Measurements from ENCODE around the gene ISOC1. TPM values are rescaled to one million over a fixed set of nuclear protein-coding genes. Genes with fewer than 3 reads are reported as not detected.

ISOC1 gene
- total RNA-seq, 2 donors from 2014 or later, result 45.9 to 168 TPM

DNA sequence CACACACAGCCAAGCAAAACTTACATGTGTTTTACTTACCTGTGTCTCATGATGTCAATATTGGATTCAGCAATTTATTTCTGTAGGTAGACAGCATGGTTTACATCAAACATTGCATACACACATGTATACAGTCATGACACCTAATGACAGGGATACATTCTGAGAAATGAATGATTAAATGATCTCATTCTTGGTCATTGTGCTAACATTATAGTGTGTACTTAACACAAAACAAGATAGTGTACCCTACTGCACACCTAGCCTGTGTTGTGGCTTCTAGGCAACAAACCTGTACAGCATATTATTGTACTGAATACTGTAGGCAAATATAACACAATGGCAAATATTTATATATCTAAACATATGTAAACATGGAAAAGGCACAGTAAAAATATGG lies 28.0 kb downstream of the ISOC1 start:
- Histone ChIP-seq H3K36me3 (no peaks in the 10 kb centered on the region), H3K27me3 (no peaks in the 10 kb centered on the region), H3K9me3 (no peaks in the 10 kb centered on the region), H3K4me1 (peaks cover 0 to 12% of the 10 kb centered on the region in 2 donors), H3K4me3 (no peak overlapping the region), H3K27ac (no peak overlapping the region)
- DNase-seq (ENCODE audit: low spot score), result no peak
- TF ChIP-seq, protein P1, sequence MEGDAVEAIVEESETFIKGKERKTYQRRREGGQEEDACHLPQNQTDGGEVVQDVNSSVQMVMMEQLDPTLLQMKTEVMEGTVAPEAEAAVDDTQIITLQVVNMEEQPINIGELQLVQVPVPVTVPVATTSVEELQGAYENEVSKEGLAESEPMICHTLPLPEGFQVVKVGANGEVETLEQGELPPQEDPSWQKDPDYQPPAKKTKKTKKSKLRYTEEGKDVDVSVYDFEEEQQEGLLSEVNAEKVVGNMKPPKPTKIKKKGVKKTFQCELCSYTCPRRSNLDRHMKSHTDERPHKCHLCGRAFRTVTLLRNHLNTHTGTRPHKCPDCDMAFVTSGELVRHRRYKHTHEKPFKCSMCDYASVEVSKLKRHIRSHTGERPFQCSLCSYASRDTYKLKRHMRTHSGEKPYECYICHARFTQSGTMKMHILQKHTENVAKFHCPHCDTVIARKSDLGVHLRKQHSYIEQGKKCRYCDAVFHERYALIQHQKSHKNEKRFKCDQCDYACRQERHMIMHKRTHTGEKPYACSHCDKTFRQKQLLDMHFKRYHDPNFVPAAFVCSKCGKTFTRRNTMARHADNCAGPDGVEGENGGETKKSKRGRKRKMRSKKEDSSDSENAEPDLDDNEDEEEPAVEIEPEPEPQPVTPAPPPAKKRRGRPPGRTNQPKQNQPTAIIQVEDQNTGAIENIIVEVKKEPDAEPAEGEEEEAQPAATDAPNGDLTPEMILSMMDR (IDR thresholded peaks at IDR 0.05), result no peak

DNA sequence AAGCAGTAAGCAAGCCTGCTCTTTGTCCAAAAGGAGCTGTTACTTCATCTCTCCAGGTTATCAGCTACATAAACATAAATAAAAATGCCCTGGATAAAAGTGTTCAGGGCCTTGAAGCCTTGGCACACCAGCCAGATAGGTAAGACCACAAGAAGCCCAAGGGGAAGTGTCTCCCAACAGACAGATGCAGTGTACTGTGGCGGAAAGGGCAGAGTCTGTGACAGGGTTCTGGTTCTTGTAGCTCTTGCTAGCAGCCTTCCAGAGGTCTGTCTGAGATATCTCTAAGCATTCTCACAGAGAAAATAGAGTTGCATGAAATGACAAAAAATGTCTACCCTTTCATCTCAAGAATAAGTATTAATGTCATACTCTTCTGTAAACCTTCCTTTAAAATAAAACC lies 30.1 kb downstream of the ISOC1 start:
- H3K27me3 ChIP-seq, result no peaks in the 10 kb centered on the region
- no peak overlapping the region for H3K4me3 ChIP-seq
- no peak overlapping the region for H3K27ac ChIP-seq
- peaks cover 0 to 4% of the 10 kb centered on the region in 2 donors for H3K4me1 ChIP-seq
- H3K9me3 ChIP-seq, result no peaks in the 10 kb centered on the region
- DNase-seq (ENCODE audit: low spot score), result no peak
- TF ChIP-seq, protein P1 (IDR thresholded peaks at IDR 0.05), result no peak
- H3K36me3 ChIP-seq, result no peaks in the 10 kb centered on the region

DNA sequence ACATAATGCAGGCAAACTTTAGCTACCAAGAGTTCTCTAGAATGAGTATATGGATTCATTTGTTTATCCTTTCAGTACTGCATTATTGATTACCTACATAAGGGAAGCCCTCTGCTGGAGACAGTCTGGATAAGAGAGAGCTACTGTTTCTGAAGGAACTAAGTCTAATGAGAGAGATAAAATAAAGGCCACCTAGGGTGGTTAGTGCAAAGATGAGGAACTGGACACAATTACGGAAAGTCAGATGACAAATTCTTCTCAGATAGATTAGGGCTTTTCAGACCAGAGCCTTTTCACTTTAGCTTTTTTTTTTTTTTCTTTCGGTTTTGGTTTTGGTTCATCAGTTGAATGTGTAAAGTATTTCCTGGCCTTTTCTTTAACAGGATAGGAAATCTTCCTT lies 31.3 kb downstream of the ISOC1 start:
- no peak overlapping the region for H3K27ac ChIP-seq

DNA sequence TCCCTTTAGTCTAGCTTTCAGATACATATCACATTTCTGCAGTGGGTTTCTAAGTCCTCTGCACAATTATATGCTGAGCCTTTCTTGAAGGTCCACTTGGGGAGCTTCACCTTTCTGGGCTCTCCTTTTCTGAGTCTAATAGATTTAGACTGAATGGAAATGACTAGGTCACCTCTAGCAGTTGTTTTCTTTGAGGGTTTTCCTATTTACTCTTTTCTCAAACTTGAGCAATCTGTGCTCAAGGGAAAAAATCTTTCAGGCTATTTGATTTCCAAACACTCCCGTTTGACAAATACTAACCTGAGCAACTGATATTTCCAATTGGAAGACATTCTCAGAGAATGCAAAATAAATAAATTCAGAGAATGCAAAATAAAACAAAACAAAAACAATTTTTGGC lies 39.0 kb downstream of the ISOC1 start:
- Histone ChIP-seq H3K9me3 (peaks cover 0 to 4% of the 10 kb centered on the region in 2 donors), H3K4me3 (no peak overlapping the region), H3K27me3 (no peaks in the 10 kb centered on the region), H3K27ac (no peak overlapping the region), H3K36me3 (no peaks in the 10 kb centered on the region), H3K4me1 (no peaks in the 10 kb centered on the region)
- TF ChIP-seq, protein P1 (IDR thresholded peaks at IDR 0.05), result no peak
- DNase-seq (ENCODE audit: low spot score), result no peak

More for the DNA sequence above, 31.3 kb downstream of the ISOC1 start:
- H3K36me3 ChIP-seq, result no peaks in the 10 kb centered on the region
- H3K27me3 ChIP-seq, result no peaks in the 10 kb centered on the region
- no peak for DNase-seq (ENCODE audit: low spot score)
- H3K4me3 ChIP-seq, result no peak overlapping the region
- TF ChIP-seq, protein P1 (IDR thresholded peaks at IDR 0.05), result no peak
- H3K9me3 ChIP-seq, result no peaks in the 10 kb centered on the region
- H3K4me1 ChIP-seq, result peaks cover 0 to 4% of the 10 kb centered on the region in 2 donors

DNA sequence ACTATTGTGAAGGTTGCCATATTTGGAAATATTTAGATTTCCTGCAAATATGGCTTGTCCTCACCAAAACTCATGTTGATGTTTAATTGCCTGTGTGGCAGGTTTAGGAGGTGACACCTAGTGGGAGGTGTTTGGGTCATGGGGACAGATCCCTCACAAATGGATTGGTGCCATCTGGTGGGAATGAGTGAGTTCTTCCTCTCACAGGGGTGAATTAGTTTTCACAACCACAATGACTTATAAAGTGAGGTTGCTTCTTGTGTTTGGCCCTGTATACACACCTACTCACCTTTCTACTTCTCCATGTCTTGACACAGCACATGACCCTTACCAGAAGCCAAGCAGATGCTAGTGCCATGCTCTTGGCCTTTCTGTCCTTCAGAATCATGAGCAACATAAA lies 41.1 kb downstream of the ISOC1 start:
- peaks cover 0 to 4% of the 10 kb centered on the region in 2 donors for H3K9me3 ChIP-seq
- H3K36me3 ChIP-seq, result no peaks in the 10 kb centered on the region
- no peak overlapping the region for H3K27ac ChIP-seq
- no peak overlapping the region for H3K4me3 ChIP-seq
- H3K4me1 ChIP-seq, result no peaks in the 10 kb centered on the region
- TF ChIP-seq, protein P1 (IDR thresholded peaks at IDR 0.05), result peak in 1 of 2 donors; percentile 25
- no peak for DNase-seq (ENCODE audit: low spot score)
- no peaks in the 10 kb centered on the region for H3K27me3 ChIP-seq

DNA sequence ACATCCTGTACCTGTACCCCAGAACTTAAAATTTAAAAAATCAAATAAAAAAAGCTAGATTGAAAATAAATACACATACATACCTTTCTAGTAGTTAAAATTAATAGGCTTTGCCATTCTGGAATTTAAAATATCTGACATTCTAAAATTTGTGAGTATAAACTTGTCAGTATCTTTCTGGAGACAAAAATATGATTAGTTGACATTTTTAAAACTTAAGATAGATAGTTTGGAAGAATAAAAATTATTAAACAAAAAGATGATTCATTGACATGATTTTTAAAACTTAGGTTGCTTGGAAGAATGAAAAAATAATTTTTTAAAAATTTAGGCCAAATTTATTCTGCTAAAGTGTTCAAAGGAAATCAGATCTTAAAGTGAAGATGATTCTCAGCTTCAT lies 43.1 kb downstream of the ISOC1 start:
- Histone ChIP-seq H3K9me3 (peaks cover 0 to 4% of the 10 kb centered on the region in 2 donors), H3K4me1 (no peaks in the 10 kb centered on the region), H3K36me3 (no peaks in the 10 kb centered on the region), H3K4me3 (no peak overlapping the region), H3K27ac (no peak overlapping the region), H3K27me3 (no peaks in the 10 kb centered on the region)
- TF ChIP-seq, protein P1 (IDR thresholded peaks at IDR 0.05), result no peak
- no peak for DNase-seq (ENCODE audit: low spot score)
